A549 treated with RU486 at 1 μM for 4 hours (cell line): Measurements from ENCODE around the gene LRFN4. TPM values are rescaled to one million over a fixed set of nuclear protein-coding genes. Genes with fewer than 3 reads are reported as not detected.

Experiments
- total RNA-seq: library from RNA; stranded (reverse); fragments of 200-300 nt; extraction: Qiagen RNA extraction; gene quantifications from 5 replicates; pipeline ENCODE4 v1.2.3, GENCODE V29; 2022; ENCODE audit warnings: low read depth

Gene LRFN4
- total RNA-seq, result 61.5 to 101 TPM (median 79.8 TPM) in 5 replicates

GRCh38 chr11:66856496-66857233 is at the start of gene LRFN4:
LRFN4 (plus strand) TSS chr11:66857064; CDS start chr11:66857745, 681 bp downstream.

GRCh38 chr11:66842896-66843775 is 13.7 kb upstream of the LRFN4 start, which contains the start of gene RCE1:
RCE1 (plus strand) TSS chr11:66843441; CDS start chr11:66843456, 15 bp downstream.

Other genes with a start within 250 kb of the LRFN4 start
- 59.1 to 79.8 TPM (median 70.3 TPM) in 5 replicates for gene RBM14, start 240.4 kb upstream of the LRFN4 start, total RNA-seq
- gene RBM4, start 218.4 kb upstream of the LRFN4 start, total RNA-seq, result 133 to 148 TPM (median 141 TPM) in 5 replicates
- 19.2 to 21.8 TPM (median 21.7 TPM) in 5 replicates for gene RBM4B, start 179.2 kb upstream of the LRFN4 start, total RNA-seq
- 8.0 to 12.0 TPM (median 11.0 TPM) in 5 replicates for gene SPTBN2, start 127.8 kb upstream of the LRFN4 start, total RNA-seq
- gene RCE1, start 13.6 kb upstream of the LRFN4 start, total RNA-seq, result 29.9 to 52.3 TPM (median 49.0 TPM) in 5 replicates
- 25.6 to 38.7 TPM (median 29.9 TPM) in 5 replicates for gene PC, start 101.3 kb downstream of the LRFN4 start, total RNA-seq
- gene C11orf86, start 118.2 kb downstream of the LRFN4 start, total RNA-seq, result 42.4 to 85.7 TPM (median 60.2 TPM) in 5 replicates
- 10.6 to 19.0 TPM (median 14.4 TPM) in 5 replicates for gene SYT12, start 166.1 kb downstream of the LRFN4 start, total RNA-seq
- 28.2 to 51.5 TPM (median 41.0 TPM) in 5 replicates for gene RHOD, start 199.8 kb downstream of the LRFN4 start, total RNA-seq